NCI-H1930 (cell line): Measurements from ENCODE around the gene GNPAT.

Experiments
- DNase-seq, 2 experiments: peaks; one replicate each; lab custom pipeline; 2025; lab: John Stamatoyannopoulos, UW

The GNPAT gene

DNA sequence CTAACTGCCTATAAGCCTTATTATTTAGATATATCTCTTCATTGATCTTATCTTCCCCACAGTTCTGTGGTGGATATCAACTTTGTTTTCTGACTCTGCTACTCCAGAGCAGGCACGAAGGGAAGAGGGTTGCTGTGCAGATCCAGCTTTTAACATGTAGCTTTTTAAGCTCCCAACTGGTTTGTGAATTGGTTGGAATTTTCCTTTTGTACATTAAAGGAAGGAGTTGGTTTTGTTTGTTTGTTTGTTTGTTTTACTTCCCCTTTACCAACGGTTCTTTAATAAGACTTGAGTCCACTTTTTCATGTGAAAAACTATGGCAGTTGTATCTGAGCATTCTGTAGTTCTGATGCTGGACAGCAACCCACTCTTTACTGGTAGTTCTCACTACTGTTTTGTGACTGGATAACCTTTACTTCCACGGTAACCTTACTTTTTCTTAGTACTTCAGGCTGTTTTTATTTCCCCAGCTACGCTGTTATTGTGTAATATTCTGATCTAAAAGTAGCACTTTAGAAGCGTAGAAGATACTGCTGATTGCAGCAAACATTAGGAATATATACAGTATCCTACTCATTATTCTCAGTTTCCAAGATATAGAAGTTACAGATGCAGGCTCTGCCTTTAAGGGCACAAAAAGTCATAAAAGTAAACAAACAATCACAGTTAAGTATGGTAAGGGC is 1.6 kb downstream of the GNPAT start:
- no peak for DNase-seq

DNA sequence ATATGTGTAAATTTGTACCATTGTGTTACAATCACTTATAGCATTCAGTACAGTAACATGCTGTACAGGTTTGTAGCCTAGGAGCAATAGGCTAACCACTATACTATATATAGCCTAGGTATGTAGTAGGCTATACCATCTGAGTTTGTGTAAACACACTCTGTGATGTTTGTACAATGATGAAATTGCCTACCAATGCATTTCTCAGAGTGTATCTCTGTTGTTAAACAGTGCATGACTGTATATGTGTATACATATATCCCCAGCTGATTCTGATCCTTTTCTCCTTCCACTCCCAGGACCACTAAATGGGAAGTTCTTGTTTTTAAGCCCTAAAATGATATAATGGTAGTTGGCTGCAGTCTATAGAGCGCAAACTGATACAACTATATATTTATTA is 7.8 kb downstream of the GNPAT start:
- no peak for DNase-seq

DNA sequence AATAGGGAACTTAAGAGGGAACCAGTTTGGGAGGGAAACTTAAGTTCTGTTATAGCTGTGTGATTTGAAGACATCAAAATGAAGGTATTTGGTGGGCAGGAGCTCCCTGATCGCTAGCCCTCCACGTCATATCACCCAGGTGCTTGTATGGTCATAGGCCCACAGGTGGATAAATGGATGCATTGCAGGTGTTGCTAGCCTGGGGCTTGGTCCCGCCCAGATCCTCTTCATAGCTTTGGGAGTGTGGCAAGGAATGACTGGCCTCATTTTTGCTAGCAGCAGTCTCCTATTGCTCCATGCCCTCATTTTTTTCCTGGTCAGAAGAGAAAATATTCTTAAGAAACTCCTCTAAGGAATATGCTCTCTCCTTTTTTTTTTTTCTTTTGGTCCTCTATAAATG is 11.3 kb downstream of the GNPAT start:
- DNase-seq, result no peak

DNA sequence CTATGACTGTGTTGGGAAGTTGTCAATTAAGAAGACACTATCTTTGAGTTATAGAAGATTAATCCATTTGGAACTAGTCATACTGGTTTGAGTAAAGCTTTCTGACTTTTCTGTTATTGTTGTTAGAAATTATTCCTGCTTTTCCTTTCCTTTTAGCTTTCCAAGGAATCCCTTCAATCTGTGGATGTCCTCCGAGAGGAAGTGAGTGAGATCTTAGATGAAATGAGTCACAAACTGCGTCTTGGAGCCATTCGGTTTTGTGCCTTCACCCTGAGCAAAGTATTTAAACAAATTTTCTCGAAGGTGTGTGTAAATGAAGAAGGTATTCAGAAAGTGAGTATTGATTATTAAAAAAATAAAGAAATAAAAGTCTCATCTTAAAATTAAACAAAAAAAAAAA is 19.3 kb downstream of the GNPAT start:
- DNase-seq, result no peak

DNA sequence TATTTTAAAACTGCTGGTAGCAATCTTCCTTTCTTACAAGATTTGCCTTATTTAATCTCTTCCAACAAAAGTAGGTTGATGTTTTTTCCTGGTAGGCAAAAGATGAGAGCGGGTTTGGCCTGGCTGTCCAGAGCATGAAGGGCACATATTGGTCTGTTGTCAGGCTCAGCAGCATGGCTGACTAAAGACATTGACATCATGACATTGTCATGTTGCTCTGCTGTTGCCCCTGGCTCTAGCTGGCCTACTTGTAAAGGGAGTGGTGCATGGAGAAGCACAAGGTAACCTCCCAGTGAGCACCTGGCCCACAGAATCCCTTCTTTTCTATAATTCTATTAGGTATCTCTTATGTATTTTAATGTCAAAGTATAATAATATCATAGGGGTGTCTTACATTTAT is 23.6 kb downstream of the GNPAT start:
- DNase-seq, result no peak

- DNase-seq, result no peak
These were observed 24.4 kb downstream of the GNPAT start for GRCh38 chr1:231265379-231265778.

- DNase-seq, result no peak
These were observed 25.9 kb downstream of the GNPAT start for GRCh38 chr1:231266811-231267322.

DNA sequence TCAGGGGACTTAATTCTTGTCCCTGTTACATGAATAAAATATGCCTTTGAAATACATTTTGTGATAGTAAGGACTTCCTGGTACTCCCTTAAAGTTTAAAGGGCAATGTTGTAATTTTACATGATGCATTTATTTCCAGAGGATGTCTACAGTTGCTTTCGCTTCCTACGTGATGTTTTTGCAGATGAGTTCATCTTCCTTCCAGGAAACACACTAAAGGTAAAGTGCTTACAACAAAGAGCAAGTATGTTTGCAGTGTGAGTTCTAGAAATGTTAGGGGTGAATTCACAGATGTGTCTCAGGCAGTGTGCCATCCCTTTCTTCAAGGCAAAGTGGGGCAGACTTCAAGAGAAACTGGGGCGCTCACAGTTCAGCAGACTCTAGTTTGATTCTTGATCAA is 31.2 kb downstream of the GNPAT start:
- DNase-seq, result no peak

DNA sequence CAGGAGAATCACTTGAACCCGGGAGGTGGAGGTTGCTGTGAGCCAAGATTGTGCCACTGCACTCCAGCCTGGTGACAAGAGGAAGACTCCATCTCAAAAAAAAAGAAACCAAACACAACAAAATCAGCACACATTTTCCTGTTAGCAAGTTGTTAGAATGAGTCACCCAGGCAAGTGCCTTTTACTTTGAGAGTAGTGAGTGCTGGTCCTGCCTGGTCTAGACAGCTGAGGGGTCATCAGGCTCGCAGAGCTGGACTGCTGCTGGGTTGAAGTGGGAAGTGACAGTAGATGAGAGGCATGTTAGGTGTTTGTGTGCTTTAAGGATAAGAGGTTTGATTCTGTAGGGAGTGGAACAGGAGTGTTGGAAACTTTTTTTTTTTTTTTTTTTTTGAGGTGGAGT is 31.9 kb downstream of the GNPAT start:
- no peak for DNase-seq

DNA sequence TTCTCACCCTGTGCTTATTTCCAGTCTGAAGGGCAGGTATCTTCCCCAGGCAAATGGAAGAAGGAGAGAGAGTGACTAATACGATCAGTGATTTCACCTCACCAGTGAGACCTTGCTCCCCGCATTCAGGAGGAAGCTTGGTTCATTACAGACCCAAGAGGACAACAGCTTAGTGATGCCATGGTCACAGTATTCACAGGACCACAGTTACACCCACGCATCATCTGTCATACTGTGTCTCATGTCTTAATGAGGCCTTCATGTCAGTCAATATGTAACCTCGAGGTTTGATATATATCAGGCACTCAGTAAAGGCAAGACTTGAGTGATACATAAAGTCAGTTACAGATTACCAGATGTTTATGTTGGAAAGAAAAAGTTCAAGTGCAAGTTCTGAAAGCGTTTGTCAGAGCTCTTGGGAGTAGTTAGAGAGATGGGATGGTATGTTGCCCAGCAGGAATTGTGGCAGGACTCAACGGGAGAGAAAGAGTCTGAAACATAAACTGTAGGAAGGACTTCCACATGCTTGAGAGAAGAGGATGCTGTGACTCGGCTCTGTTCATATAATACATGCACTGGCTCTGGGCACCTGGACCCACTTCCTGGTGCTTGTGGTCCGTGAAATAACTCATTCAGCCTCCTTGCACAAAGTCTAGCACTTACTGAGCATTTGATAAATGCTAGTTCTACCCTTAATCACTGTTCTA is 33.3 kb downstream of the GNPAT start:
- no peak for DNase-seq

GRCh38 chr1:231278100-231278790 is 37.2 kb downstream of the GNPAT start:
- DNase-seq, result no peak

GRCh38 chr1:231279081-231279480 is 38.1 kb downstream of the GNPAT start:
- no peak for DNase-seq

DNA sequence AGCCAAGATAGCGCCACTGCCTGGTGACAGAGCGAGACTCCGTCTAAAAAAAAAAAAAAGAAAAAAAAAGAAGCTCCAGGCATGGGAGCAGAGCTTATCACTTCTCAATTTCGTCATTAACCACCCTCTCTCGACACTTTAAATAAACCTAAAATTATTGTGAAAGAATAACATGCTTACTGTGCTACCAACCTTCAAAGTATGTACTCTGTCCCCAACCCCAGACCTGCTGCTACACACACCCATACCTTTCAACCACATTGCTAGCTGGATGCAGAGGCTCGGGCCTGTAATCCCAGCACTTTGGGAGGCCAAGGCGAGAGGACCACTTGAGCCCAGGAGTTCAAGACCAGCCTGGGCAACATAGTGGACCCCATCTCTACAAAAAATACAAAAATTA is 38.7 kb downstream of the GNPAT start:
- DNase-seq, result no peak

- no peak for DNase-seq
These were observed 43.4 kb downstream of the GNPAT start for GRCh38 chr1:231284441-231284840.

- DNase-seq, result no peak
These were observed 45.6 kb downstream of the GNPAT start for GRCh38 chr1:231286603-231287002.

DNA sequence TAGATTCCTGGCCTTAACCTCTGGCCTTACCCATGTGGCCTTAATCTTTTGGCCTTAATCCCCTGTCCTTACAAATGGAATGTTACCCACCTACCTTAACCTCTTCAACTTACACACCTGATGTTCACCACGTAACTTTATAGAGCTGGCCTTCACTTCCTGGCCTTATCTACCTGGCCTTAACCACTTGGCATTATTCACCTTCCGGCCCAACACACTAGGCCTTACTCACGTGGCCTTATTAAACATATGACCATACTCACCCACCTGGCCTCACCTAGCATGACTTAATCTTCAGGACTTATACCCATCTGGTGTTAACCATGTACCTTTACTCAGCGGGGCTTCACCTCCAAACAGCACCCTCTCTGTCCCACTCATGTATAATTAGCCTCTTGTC is 54.9 kb downstream of the GNPAT start:
- DNase-seq, result no peak

DNA sequence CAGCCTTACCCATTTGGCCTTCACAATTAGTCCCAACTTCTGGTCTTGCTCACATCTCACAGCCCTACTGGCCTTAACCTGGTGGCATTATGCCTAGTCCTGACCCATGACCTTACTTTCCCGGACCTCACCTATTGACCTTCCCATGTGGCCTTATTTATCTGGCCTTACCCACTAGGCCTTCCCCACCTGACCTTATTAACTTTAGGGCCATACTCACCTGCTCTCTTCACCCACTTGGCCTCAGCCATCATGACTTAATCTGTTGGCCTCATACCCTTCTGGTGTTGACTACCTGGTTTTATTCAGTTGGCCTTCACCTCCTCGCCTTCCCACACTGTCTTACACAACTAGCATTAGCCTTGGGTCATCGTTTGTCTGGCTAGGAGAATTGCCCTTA is 61.0 kb downstream of the GNPAT start:
- DNase-seq, result no peak

- no peak for DNase-seq
These were observed 69.5 kb downstream of the GNPAT start for GRCh38 chr1:231310391-231310934.

- DNase-seq, result no peak
These were observed 70.9 kb downstream of the GNPAT start for GRCh38 chr1:231311720-231312431.

DNA sequence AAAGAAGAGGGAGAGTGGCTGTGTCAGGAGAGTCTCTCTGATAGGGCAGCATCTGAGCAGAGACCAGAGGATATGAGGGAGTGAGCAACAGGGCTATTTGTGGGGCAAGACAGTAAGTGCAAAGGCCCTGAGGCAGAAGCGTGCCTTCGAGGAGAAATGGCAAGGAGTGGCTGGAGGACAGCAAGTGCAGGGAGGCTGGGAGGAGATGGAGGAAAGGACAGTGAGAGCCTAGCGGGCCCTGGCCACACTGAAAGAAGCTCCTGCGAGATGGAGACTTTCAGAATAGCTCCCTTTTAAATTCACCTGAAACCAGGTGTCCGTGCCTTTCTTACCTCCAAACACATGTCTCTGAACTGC is 71.4 kb downstream of the GNPAT start:
- no peak for DNase-seq

GRCh38 chr1:231313661-231314060 is 72.6 kb downstream of the GNPAT start:
- DNase-seq, result no peak

DNA sequence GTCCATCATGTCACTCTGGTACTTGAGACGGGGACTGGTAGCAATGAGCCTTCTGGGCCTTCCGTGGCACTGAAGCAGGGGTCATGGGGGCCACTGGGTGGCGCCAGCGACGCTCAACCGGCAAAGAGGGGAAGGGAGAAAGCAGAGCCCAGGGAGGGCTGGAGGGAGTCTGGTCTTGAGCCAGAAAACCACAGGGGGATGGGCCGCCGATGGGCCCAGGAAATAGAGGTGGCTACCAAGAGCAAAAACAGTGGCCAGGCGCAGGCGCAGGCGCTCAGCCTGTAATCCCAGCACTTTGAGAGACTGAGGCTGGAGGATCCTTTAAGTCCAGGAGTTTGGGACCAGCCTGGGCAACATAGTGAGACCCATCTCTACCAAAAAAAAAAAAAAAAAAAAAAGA is 74.9 kb downstream of the GNPAT start:
- DNase-seq, result no peak
